Measurements from ENCODE around the gene TMTC2.

TMTC2 gene

DNA sequence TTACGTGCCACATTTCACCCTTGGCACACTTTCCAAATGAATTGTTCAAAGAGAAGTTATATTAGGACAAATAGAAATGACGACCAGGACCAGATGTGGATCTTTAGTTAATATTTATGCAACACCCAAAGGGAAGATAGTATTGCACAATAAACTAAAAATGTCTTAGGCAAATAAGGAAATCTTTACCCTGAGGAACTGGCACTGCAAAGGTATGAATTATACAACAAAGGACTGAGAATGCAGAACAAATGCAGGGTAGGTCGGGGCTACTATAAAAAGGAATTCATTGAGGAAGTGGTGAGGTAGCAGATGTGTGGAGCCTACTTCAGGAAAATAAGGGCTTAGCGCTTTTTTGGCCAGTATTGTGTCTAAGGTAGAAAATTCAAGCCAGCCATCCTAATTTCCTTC is 3.9 kb upstream of the TMTC2 start:
- DNase-seq (ENCODE audit: low spot score) = no peak

DNA sequence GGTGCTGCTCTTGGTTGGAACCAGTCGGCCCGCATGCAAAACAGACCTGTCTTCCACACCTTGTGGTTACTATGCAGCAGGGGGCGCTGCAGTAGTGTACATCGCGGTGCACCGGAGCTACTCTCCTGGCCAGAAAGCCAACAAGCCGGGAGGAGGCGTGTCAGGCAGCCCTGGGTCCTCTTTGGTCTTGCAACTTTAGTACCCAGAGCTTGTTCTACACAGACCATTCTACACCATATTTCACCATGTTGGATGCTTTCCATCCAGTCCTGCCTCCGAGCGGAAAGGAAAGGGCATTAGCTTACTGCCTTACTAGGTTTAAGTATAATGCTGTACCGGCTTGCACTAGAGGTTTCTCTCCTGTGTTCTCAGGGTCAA is 927 bp upstream of the TMTC2 start:
- DNase-seq (ENCODE audit: low spot score) = peak; percentile 93

DNA sequence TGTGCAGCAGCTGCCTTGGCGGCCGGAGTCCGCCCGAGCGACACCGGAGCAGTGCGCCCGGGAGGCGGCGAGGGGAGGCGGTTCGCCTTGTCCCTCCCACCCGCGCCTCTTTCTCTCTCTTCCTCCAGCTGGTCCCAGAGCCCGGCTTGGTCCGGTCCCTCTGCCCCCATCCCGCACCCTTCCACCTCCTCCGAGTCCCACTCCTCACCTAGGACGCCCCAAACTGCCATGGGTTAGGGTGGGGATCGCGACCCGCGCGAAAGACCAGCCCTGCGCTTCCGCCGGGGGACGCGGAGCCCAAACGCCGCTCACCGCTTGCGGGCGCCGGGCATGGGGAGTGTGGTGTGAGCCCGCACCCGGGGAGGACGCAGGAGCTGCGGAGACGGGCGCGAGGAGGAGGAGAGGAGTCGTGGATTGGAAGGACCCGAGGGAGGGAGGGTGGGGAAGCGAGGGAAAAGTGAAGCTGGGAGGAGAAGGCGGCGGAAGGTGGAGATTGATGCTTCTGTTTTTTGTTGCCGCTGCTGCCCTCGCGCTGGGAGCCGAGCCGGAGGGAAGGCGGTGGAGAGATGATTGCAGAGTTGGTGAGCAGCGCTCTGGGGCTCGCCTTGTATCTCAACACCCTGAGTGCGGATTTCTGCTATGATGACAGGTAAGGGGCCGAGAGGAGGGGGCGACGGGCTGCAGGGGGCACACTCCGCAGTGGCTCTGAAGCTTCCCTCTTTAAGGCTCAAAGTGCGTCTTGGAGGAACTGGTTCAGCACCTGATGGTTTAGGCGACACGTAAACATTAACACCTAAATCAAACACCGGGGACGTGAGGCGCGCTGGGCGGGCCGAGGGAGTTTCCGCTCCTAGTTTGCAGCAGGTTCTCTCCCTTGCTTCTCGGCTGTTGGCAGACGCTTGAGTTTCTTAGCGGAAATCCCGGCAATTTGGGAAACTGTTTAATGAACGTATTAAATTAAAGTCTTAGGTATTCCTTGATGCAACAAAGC is 610 bp downstream of the TMTC2 start:
- peak; percentile 69 for DNase-seq (ENCODE audit: low spot score)

DNA sequence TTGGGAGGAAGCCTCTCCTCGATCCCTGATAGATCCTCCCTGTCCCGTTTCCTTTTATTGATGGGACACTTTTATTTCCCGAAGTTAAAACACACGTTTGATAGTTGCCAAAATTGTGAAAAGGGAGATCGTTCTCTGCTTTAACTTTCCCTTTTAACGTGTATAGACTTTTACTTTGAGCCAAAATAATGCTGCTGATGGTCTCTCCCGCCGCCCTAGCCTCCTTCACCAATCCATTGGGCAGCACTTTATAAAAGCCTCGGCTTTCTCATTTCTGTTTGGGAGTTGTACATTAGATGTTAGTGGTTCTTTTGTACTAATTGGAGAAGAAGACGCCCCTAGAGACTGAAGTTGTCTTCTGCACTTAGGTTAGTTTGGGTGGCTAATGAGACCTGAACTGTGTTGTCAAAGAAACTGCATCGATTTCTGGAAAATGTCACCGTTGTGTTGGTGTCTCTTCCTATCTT is 1.4 kb downstream of the TMTC2 start:
- DNase-seq (ENCODE audit: low spot score) = peak; percentile 19

DNA sequence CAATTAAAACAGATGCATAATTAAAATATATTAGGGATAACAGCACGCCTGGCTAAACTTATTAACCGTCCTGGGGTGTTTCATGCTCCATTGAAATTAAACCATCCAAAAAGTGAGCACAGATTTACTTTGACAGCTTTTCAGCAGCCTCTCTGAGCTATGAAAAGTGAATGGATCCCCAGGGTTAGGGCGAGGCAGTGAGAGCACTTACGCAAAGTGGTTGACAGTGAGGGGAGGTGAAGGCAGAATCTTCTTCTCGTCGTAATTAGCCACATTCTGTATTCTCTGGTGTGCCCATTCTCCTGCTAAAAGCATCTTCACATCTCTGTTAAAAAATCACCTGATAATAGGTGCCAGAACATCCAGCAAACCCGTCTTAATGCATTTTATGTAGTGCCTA is 1.9 kb downstream of the TMTC2 start:
- DNase-seq (ENCODE audit: low spot score) = no peak

DNA sequence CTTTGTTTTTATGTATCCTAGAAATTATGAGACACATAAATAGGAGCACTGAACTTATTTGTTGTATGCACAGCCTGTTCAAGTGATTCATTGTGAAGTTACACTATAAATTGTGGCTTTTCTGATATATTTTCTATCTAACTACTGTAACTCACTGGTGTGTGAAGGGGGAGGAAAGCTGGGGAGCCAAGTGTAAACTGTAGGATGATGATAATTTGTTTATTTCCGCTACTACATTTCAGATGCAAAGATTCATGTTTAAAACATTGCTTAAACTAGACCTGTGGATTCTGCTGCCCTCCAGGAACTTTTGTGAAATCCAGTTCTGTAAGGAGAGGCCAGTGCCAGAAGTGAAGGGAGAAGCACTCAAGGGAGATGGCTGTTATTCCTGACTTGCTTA is 3.3 kb downstream of the TMTC2 start:
- no peak for DNase-seq (ENCODE audit: low spot score)

DNA sequence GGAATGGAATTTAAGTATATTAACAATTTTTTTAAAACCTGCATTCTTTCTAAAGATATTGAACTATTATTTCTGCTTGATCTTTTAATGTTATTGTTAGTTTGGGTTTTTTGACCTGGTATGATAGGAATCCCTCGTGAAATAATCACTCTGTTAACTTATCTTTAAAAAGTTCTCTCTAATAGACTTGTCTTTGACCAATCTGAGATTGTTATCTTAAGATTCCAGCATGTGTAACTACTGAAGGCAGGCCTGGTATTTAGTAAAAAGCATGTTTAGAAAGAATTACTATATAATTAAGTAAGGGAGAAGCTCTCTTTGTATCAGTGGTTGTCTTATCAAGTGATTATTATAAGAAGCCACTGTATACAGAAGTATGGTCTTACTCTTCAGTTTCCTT is 4.8 kb downstream of the TMTC2 start:
- DNase-seq (ENCODE audit: low spot score) = no peak

DNA sequence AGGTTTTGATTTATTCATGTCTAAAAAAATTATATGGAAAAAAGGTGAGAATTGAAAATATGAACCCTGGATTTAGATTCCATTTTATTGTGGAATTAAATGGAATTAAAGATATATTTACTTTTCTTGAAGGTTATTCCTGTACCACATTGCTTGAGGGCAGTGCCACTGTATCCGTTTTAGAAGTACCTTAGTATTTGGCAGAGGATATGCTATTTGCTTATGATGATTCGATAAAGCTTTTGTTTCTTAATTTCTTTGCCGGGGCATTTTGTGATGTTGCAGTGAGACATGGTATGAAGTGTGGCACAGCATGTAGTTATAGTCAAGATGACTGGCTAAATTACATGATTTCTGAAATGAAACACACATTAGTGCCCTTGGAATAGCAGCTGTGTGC is 7.6 kb downstream of the TMTC2 start:
- no peak for DNase-seq (ENCODE audit: low spot score)

DNA sequence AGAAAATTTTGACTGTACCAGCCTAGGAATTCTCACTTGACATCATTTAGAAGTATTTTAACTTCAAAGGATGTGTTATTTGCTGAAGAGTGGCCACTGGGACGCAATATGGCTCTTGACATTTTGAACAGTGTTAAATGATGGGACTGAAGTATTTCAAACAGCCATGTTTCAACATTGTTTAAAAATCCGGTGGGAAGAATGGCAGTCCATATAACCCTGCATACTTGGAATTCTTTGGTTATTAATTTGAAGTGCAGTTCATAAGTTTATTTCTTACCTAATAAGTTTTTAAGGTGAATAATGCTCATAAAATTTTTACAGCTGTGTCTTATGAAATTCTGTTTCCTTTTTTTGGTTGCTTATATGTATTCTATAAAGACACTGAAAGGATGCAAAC is 8.3 kb downstream of the TMTC2 start:
- DNase-seq (ENCODE audit: low spot score) = no peak

DNA sequence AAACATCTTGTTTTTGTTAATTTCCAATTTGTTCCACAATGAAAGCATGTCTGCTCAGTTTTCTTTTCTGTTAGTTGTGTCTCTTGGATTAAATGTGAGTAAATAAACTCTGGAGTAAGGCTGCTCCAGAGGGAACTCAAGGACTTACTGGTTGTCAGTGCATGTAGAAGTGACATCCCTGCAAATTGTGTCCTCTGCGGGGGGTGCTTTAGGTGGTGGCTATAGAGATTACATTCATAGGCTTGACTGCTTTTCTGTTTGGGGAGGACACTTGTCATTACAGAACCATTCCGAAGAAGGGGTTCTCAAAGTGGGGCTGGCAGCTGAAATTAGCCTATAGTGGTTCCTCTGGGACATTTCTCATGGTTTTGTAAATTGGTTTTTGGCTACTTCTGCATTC is 8.8 kb downstream of the TMTC2 start:
- no peak for DNase-seq (ENCODE audit: low spot score)

DNA sequence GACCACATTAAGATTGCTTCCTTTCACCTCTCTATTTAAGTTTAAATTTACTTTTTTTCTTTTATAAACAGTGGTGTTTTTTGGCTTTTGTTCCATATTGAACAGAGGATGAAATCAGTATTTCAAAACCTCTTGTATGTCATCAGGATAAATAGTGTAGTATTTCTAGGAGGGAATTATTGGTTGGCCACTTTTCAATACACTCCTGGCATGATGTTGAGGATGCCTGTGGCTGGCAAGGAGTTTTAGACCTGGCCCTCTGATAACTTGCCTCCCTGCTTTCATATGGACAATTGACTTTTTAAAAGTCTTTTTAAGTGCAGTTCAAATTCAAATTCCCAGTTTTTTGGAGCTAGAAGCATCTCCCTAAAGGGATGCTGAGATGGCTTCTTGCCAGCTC is 9.8 kb downstream of the TMTC2 start:
- DNase-seq (ENCODE audit: low spot score) = no peak

DNA sequence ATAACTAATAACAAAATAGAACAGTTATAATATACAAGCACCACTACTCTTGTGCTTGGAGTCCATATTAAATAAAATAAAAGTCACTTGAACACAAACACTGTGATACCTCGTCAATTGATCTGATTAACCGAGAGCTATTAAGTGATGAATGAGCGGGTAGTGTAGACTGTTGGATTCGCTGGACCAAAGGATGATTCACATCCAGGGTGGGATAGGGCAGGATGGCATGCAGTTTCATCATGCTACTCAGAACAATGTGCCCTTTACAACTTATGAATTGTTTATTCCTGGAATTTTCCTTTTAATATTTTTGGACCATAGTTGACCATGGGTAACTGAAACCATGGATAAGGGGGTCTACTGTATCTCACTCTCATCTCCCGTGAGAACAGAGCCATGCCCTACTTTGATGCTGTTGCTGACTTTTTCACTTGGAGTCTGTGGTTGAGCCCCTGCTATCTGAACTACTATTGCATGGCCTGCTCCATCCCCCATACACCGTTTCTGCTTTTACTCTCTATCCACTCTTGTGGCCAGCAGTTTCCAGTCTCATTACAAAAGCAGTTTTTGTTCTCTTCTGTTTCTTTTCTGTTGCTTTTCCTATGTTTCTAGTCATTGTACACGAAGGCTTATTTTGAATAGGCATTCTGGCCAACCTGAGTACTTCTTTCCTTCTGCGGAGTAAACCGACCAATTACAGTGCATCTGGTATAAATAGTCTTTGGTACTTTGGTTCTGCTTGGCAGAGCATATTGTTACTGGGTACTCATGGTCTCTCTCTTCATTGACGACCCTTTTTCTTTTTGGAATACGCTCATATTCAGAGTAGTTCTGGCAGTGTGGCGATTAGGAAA is 12.2 kb downstream of the TMTC2 start:
- no peak for DNase-seq (ENCODE audit: low spot score)

DNA sequence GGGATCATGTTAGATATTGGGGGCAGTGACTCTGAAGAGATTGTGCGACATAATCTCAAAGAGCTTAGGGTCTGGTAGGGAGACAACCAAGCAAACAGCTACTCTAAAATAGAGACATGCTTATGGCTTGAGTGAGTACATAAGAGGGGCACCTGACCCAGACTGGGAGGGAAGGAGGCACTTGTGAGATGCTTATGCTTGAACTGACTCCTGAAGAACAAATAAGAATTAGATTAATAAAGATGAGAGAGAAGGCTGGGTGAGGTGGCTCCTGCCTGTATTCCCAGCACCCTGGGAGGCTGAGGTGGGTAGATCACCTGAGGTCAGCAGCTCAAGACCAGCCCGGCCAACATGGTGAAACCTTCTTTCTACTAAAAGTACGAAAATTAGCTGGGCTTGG is 19.1 kb downstream of the TMTC2 start:
- DNase-seq (ENCODE audit: low spot score) = no peak

DNA sequence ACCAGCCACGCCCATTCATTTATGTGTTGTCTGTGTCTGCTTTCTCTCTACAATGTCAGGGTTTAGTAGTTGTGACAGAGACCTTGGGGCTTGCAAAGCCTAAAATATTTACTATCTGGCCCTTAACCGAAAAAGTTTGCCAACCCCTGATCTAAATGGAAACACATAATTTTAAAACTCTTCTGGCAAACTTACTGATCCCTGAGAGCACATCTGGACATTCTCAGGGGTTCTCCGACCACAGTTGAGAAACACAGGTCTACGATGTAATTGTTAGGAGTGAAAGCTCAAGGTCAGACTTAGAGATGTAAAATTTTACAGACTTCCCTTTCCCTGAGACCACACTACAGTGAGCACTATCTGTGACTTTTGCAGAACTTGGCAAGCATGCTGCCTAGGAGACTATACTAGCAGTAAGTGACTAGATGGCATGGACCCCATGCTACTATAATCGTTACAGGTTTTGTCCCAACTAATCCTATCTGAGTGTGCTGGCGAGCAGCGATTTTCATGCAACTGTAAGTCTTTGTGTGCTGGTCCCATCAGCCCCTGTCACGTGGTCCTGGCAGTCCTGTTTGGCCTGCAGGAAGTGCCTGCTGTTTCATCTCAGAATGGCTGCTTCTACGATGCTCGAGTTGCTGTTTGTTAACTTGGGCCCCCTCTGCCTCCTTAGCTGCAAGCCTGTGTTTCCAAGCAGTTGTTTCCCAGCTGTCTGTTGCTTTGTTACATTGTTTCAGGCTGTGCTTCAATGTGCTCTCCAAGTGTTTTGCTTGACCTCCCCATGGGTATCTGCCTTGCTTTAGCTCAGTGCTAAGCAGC is 21.6 kb downstream of the TMTC2 start:
- no peak for DNase-seq (ENCODE audit: low spot score)

DNA sequence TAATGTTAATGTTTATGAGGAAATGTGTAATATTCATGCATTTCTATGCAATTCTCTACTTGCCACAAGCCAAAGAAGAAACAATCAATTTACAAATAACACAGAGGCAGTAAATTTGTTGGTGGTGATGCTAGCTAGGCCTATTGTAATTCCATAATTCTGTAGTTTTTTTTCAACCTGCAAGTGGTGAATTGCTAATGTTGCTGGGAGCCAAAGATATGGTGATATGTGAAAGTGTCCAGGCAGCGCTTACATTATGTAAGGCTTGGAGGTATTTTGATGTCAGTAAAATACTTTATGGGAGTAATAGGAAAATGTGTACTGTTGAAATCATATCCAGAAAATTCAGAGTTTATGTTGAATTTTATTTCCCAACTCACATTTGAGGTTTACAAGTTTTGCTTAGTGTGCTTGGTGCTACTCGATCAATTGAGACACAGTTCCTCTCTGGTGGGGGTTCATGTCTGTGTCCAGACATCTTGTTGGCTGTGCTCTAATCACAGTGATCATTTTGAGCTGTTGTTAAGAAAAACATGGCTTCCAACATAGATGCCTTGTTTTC is 23.2 kb downstream of the TMTC2 start:
- no peak for DNase-seq (ENCODE audit: low spot score)

DNA sequence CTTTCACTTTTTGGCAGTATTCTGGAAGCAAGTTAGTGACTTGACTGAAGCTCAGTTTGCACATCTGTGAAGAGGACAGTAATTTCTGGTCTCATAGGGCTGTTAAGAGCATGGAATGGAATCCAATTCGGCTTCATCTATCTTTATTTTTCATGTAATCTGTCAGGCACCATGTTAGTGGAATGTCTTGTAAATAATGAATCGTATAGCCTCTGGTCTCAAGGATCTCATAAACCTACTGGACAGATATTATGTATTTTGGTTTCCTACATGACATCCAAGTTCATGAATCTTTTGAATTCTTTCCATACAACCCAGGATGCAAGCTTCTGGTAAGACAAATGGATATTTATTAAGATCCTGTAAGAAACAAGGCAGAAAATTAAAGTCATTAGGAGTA is 24.0 kb downstream of the TMTC2 start:
- DNase-seq (ENCODE audit: low spot score) = no peak

DNA sequence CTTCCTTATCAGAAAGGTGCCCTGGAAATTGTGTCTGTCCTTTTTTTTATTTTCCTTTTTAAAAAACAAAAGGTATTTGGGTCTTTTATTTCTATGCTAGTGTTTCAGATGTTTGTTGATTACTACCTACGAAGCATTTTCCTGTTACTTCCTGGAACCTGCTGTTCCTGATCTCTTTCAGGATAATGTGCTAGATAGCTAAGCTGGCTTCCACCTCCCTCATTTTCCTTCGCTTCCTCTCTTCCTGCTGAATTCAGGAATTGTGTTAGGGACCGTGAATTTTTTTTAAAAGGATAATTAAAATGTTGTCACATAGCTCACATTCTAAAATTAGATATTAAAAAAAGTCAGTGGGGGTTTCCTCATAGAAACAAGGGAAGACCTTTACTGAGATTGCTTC is 27.7 kb downstream of the TMTC2 start:
- DNase-seq (ENCODE audit: low spot score) = no peak

DNA sequence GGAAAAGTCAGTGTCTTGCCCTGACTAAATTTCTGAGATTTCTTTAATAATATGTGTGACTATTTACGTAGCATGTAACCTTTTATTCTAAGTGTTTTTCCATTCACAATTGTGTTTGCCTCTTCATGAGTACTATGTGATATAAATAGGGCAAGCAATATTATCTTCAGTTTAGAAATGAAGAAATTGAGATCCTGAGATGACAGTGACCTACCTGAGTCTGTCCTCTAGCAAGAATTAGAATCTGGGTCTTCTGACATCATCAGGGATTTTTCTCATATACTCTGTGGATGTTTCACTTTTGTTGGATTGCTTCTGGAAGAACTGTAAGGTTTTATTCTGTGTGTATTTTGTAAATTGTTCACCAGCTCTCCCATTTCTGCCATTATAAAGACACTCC is 35.0 kb downstream of the TMTC2 start:
- no peak for DNase-seq (ENCODE audit: low spot score)

DNA sequence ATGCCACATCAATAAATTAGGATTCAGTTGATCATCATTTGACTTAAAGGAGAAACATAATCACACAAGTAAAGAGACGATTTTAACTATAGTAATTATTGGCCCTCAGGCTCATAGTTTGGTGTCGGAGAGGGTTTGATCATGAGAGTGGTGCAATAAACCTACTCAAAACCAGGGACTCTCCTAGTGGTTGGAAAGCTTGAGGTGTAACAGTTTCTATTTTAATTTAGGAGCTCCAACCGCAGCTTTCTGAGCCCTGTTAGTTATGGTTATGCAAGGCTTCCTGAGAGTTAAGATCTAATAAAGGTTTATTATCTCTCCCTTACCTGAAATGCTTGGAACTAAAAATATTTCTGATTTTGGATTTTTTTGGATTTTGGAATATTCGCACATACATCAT is 36.4 kb downstream of the TMTC2 start:
- no peak for DNase-seq (ENCODE audit: low spot score)

DNA sequence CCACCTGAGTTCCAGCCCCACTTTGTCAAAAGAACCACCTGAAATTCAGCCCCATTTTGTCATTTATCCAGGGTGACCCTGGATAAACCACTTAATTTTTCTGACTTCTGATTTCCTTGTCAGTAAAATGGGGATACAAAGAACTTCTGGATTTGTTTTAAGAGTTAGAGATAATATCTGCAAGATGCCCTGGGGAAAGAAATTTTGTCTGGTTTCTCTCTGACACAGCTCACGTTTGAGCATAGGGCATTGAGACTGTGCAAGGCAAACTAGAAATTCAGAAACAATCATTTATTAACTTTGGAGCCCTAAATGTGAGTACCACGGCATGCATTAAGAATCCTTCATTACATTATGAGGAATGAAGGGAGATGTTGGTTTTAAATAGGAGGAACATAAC is 37.2 kb downstream of the TMTC2 start:
- DNase-seq (ENCODE audit: low spot score) = no peak

DNA sequence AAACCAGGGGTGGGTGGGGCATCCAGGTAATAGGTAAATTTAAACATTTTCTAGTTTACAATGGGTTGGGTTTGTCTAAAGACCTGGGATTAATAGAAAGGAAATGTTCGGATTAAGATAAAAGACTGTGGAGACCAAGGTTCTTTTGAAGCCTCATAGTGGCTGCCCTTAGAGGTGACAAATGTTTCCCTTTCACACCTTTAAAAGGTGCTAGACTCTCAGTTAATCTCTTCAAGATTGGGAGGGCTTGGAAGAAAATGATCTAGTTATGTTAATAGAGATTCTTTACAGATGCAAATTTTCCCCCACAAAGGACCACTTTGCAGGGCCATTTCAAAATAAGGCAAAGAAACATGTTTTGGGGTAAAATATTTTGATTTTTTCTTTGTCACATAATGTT is 39.0 kb downstream of the TMTC2 start:
- DNase-seq (ENCODE audit: low spot score) = no peak

DNA sequence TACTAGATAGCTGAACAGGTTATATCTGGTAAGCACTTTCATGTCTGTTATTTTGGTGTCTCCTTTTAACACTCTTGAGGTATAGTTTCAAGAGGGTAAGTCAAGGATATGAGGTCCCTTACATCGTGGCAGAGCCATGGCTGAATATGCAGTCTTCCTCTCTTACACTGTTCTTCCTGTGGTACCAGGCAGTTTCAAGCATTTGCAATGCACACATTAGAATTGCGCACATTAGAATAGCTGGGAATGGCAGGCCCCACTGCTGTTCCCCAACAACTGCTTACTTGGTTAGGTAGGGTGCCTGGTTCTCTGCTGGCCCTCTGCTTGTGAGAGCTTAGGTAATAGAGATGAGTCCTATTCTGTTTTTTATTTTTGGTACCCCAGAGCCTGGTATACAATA is 41.2 kb downstream of the TMTC2 start:
- DNase-seq (ENCODE audit: low spot score) = no peak
